GM18517 (cell line): ENCODE data around the gene KERA.

Source experiments
- ATAC-seq: cut with Tn5 transposase; IDR thresholded peaks from one replicate; pipeline ENCODE4 v1.9.1; 2021; ENCODE audit warnings: mild to moderate bottlenecking, moderate library complexity; ENCODE audit not compliant: unreplicated experiment

Gene KERA

GRCh38 chr12:91017511-91018263 is 40.1 kb downstream of the KERA start:
- no peak for ATAC-seq

DNA sequence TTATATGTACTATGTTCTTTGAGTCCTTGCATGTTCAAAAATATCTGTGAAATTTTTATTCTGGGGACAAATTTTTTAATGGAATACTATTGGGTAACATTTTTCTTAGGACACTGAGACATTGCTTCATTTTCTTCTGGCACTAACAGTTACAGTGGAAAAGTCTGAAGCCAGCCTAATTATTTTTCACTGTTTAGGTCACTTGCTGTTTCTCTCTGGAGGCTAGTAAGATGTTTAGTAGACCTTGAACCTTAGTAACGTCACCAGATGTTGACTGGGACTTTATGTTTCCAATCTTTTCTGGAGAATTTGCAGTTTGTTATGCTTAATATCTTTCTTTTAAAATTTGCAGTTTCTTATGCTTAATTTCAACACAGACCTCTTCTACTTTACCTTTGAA is 40.8 kb downstream of the KERA start:
- no peak for ATAC-seq

DNA sequence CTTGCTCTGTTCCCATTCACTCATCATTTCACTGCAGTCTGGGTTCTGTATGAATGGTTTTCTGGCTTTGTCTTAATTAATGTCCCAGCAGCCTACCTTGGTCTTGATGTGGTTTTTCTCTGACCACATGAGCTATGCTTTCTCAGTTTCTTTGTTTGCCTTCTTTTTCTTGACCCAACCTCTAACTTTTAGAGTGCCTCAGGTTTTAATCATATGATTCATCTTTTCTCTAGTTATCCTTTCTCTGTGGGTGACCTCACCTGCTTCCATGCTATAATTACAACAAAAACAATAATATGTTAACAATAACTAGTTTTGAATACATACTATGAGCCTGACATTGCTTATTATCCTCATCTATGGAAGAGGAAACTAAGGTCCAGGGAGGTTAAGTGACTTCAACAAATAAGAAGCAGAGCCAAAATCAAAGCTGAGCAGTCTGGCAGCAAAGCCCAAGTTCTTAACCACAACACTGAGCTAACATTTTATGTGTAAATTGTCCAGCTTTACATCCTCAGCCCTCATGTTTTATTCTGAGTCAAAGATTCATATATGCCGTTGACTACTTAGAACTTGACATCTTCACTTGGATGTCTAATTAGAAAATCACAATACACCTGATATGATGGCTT is 48.4 kb downstream of the KERA start:
- peak; percentile 96 for ATAC-seq

DNA sequence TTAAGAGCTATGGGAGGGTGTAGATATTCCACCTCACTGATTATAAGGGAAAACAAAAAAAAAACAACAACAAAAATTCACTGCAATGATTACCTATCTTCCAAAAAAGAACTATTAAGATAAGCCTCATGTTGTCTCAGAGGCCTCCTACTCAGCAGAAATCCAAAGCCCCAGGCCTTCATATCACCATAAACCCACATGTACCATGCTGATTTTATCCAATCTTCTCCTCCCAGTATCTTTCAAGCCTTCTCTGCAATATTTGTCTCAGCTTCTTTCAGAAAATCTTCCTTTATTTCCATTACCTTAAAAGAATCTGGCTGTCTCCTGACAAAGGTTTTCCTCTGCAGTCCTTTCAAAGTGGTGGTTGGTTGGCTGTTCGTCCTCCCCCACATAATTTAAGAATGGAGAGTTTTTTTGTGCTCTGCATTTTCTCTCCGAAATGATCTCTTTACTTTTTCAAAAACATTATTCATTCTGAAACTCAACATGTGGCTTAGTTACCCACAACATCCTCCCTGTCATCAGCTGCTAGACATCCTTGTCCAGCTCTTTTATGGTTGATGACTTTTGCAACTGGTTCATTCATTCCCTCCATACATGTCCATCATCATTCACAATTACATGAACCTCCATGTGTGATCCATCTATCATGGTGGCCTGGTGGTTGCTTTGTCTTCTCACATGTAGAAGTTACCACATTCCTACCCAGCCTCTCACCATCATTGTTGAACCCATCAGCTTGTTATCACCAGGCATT is 50.1 kb downstream of the KERA start:
- peak; percentile 68 for ATAC-seq

DNA sequence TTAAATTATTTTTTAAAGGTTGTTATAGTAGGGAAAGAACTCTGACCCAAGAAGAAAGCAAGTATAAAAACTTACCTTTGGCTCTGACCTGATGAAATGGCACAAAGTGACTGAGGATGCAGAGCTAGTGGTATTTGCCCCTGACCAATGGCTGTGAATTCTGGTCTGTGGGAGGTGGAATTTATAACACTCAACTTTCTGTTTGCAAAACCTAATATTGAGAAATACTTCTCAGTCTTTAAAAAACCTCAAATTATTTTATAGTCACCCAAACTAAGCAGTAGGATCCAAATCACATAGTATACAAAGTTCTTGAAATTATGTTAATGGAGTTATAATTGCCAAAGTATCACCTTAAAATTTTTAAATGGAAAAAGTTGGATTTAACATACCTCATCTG is 53.0 kb downstream of the KERA start, which contains the start of gene EPYC:
EPYC (minus strand) TSS at position 101 of the 400 bp plus-strand sequence. CDS start 2,407 bp downstream, outside the sequence.
- no peak for ATAC-seq

DNA sequence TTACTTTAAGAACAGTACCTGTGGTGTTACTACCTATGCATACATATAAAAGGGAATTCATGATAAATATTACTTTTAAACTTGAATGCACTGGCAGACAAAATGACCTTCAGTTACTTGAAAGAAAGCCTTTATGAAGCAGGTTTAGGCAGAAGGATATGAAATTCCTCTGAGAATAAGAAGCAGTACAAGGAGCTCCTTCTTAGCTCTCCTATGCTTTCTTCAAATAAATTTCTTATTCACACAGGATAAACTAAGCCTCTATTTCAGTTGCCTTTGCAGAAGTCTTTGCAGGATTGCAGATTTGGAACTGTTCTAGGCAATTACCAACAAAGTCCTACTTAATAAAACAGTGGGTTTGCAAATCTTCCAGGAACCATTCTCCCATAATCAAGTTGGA is 54.1 kb downstream of the KERA start:
- ATAC-seq, result no peak

DNA sequence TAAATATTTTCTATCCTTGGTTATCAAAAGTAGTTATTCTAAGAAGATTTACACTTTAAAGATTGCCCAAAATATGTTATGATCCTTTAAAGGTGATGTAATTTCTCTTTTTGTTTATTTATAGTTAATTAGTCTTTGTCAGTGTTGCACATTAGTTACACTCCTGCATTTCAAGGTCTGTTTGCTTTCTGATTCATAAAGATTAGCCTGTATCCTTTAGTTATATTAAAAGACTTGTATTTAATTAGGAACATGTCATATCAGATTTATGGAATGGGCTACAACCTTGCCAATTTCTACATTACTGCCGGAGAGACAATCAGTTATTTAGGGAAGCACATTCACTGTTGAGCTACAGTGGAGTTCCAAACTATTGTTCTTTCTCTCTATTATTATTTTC is 56.5 kb downstream of the KERA start:
- no peak for ATAC-seq
